Iris pigment epithelial cell (primary cell): ENCODE data around the gene MYRFL.
A peak's percentile ranks its signal among the peaks of the same experiment; 100 is the strongest.

Experiments used
- DNase-seq: peaks from one replicate; pipeline ENCODE4 v3.0.0-alpha.2; 2011; ENCODE audit warnings: low read depth

Gene MYRFL

GRCh38 chr12:69897744-69898143 lies 72.7 kb downstream of the MYRFL start:
- DNase-seq = peak; percentile 81

GRCh38 chr12:69898236-69898635 lies 73.2 kb downstream of the MYRFL start:
- peak; percentile 54 for DNase-seq

DNA sequence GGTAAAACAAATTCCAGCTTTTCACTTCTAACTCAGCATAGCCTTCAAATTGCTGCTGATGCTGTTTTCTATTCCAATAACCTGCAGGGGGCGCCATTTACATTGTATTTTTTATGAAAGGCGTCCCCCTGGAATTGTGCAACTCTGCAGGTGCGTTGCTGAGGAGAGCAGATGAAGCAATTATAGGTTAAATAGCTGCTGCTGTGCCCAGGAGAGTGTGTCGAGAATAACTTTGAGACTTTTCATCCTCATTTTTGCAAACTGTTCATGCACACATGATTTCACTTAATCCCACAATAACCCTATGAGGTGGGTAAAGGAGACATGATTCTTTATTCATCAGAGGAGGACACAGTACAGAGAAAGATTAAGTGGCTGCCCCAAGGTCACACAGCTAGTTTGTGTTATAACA lies 75.7 kb downstream of the MYRFL start:
- peak; percentile 67 for DNase-seq

GRCh38 chr12:69901221-69901905 lies 76.3 kb downstream of the MYRFL start:
- DNase-seq = no peak

- DNase-seq = no peak
Measured at GRCh38 chr12:69903548-69903947, 78.5 kb downstream of the MYRFL start.

GRCh38 chr12:69904777-69905176 lies 79.8 kb downstream of the MYRFL start:
- DNase-seq = peak; percentile 52

- DNase-seq = no peak
Measured at GRCh38 chr12:69905801-69906200, 80.8 kb downstream of the MYRFL start.

- no peak for DNase-seq
Measured at GRCh38 chr12:69906411-69907216, 81.6 kb downstream of the MYRFL start.

DNA sequence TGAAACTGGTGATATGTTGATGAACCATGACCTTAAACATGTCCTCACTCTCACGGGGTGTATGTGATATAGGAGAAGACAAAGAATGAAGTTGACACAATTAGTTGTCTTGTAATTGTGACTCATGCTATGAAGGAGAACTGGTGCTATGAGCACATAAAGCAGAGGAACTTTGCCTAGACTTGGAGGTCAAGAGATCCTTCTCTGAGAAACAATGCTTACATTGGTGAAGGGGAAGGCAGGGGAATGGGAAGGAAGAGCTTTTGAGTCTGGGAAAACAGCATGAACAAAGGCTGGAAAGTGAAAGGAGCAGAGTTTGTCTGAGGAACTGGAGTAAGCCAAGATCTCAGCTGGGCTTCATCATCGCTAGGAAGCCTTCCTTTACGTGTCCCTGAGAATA lies 83.2 kb downstream of the MYRFL start:
- DNase-seq = no peak

GRCh38 chr12:69910694-69911093 lies 85.7 kb downstream of the MYRFL start:
- no peak for DNase-seq

- DNase-seq = no peak
Measured at GRCh38 chr12:69913526-69913925, 88.5 kb downstream of the MYRFL start.

- DNase-seq = no peak
Measured at GRCh38 chr12:69915964-69916363, 90.9 kb downstream of the MYRFL start.

- DNase-seq = no peak
Measured at GRCh38 chr12:69916544-69917235, 91.7 kb downstream of the MYRFL start.

- no peak for DNase-seq
Measured at GRCh38 chr12:69918287-69918686, 93.3 kb downstream of the MYRFL start.

GRCh38 chr12:69919495-69919894 lies 94.5 kb downstream of the MYRFL start:
- DNase-seq = no peak

DNA sequence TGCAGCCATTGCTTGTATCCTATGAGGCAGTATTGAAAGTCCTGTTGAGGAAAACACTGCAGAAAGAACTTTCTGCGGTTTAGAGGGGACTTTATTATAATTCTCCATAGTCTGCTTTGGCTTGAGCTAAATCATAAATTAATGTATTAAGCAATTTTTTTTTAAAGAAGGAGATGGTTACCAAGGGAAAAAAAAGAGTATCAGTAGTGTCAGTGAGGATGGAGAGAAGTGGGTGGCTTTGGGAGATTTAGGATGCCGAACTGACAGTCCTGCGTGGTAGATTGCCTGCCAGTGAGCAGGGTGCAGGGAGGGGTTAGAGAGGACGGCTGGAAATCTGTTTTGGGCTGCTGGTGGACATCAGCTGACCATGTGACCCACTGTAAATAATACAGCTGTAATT lies 96.8 kb downstream of the MYRFL start:
- DNase-seq = no peak

GRCh38 chr12:69922999-69923398 lies 98.0 kb downstream of the MYRFL start:
- no peak for DNase-seq

DNA sequence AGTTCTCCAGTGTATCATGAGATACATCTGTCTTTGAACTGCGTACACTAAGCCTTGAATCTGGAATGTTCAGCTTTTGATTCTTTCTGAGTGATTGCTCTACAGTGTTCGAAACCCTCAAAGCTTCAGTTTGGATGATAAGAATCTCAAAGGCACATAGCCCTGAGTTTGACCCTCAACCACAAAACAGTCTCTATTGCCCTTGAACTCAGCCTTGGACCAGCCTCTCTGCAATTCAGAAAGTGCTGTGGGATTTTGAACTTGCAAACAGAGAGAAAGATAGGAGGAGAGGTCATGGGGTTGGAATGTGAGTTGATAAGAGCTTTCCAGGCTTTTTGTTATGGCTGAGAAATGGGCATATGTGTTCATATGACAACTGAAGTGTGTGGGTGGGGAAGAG lies 100.3 kb downstream of the MYRFL start:
- no peak for DNase-seq

GRCh38 chr12:69927164-69927563 lies 102.1 kb downstream of the MYRFL start:
- DNase-seq = no peak

DNA sequence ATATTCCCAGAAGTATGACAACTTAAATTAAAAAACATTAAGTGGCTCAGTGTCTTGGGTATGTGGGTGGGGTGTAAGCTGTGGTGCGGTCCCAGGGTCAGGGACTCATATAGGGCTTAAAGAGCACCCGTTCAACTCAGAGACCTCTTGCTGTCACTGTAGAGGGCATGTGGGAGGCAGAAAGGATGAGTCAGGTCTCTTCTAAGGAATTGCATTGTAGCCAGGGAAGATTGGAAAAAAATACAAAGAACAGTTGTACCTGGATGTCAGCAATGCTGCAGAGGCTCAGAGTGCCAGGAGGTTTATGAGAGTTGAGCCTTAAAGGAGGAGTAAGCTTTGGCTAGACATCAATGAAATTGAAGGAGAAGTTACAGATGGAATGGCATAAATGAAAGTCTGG lies 104.1 kb downstream of the MYRFL start:
- DNase-seq = peak; percentile 18

DNA sequence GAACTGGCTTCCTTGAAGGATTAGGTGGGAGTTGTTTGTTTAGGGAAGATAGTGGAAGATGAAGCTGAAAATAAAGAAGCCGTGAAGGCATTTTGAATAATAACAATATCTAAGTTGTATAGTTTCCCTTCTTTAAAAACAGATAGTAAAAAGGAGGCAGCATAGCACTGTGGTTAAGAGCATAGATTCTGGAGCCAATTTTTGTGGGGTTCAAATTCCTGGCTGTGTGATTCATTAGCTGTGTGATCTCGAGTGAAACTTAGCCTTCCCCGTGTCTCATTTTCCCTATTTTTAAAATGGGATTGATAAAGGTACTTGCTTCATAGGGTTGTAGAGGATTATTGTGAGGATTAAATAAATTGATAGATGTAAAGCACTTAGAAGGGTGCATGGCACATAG lies 104.5 kb downstream of the MYRFL start:
- DNase-seq = peak; percentile 52

DNA sequence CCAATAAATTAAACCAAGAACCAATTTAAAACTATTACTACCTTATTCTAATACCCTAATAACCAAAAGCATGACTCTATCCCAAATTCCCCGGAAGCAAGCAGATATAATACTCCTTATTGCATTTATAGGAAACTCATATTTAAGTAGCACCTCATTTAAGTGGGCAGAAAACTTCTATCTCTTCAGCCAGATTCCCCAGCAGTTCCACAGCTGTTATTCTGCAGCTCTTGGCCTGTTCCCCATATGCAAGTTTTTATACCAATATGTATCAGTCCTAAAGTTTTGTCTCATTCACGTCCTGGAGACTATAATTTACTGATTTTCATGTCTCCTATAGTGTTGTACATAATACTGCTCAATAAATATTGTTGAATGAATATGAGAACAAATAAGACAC lies 106.5 kb downstream of the MYRFL start:
- no peak for DNase-seq

DNA sequence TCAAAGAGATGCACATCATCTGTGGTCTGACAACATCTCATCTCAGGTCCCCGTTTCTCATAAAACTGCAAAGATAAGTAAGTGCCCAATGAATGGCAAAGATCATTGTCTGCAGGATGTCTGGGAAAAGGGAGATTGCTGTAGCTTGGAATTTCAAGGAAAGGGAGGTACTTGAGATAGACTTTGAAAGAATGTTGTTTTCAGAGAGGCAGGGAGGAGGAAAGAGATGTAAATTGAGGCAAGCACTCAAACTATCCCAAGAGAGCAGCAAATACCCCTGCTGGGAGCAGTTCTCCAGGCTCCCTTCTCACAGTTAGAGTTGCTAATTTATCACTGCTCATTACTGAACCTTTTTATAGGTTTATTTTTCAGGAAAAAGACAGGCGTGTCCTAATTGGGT lies 107.1 kb downstream of the MYRFL start:
- no peak for DNase-seq
